BLaER1 (cell line): ENCODE results near the gene ZNF688.

Experiments used
- H3K27ac ChIP-seq: shearing (Covaris generic); formaldehyde crosslinking; 2 replicates; pipeline ENCODE4 v1.8.1; 2022
- H3K27me3 ChIP-seq: shearing (Covaris generic); formaldehyde crosslinking; 2 replicates; pipeline ENCODE4 v1.8.1; 2022
- H3K36me3 ChIP-seq: shearing (Covaris generic); formaldehyde crosslinking; 2 replicates; pipeline ENCODE4 v1.8.1; 2022
- H3K4me1 ChIP-seq: shearing (Covaris generic); formaldehyde crosslinking; 2 replicates; pipeline ENCODE4 v1.8.1; 2022
- H3K4me2 ChIP-seq: shearing (Covaris generic); formaldehyde crosslinking; 2 replicates; pipeline ENCODE4 v1.8.1; 2022
- H3K4me3 ChIP-seq: shearing (Covaris generic); formaldehyde crosslinking; 2 replicates; pipeline ENCODE4 v1.8.1; 2022
- H3K9ac ChIP-seq: shearing (Covaris generic); formaldehyde crosslinking; 2 replicates; pipeline ENCODE4 v1.8.1; 2022
- H3K9me3 ChIP-seq: shearing (Covaris generic); formaldehyde crosslinking; 2 replicates; pipeline ENCODE4 v1.8.1; 2022
- H4K20me1 ChIP-seq: shearing (Covaris generic); formaldehyde crosslinking; 2 replicates; pipeline ENCODE4 v1.8.1; 2022
- Cebpa-rat ChIP-seq: shearing (Covaris generic); IDR thresholded peaks from 2 replicates; pipeline ENCODE4 v1.8.1; 2022

ZNF688 gene

DNA sequence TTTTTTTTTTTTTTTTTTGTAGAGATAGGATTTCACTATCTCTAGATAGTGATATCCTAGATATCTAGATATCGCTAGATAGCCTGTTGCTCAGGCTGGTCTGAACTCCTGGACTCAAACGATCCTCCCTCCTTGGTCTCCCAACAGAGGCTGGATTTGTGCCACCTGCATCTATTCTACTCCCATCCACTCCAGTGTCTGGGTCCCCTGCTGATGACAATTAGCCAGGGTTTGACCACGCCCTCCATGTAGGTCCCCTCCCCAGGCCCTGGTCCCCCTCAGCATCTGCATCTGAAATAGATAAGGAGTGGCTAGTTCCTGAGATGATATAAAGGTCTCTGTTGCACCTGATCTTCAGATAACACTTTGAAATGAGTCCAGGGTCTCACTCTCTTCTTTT lies 2.2 kb downstream of the ZNF688 start:
- 0 out of 2 replicates have a peak, but pooled peaks cover 5% of the 10 kb centered on the region for H3K36me3 ChIP-seq
- H4K20me1 ChIP-seq: peaks cover 7% of the 10 kb centered on the region; the same call in 1 of the 2 replicates
- no peak overlapping the region for H3K9ac ChIP-seq
- no peaks in the 10 kb centered on the region for H3K9me3 ChIP-seq
- no peak for TF ChIP-seq Cebpa-rat
- H3K27me3 ChIP-seq: no peaks in the 10 kb centered on the region
- H3K27ac ChIP-seq: 0 out of 2 replicates have a peak overlapping the region, but pooled peaks have one; percentile 52
- peaks cover 59% of the 10 kb centered on the region for H3K4me1 ChIP-seq
- H3K4me3 ChIP-seq: no peak overlapping the region
- peak overlapping the region; percentile 99 for H3K4me2 ChIP-seq

DNA sequence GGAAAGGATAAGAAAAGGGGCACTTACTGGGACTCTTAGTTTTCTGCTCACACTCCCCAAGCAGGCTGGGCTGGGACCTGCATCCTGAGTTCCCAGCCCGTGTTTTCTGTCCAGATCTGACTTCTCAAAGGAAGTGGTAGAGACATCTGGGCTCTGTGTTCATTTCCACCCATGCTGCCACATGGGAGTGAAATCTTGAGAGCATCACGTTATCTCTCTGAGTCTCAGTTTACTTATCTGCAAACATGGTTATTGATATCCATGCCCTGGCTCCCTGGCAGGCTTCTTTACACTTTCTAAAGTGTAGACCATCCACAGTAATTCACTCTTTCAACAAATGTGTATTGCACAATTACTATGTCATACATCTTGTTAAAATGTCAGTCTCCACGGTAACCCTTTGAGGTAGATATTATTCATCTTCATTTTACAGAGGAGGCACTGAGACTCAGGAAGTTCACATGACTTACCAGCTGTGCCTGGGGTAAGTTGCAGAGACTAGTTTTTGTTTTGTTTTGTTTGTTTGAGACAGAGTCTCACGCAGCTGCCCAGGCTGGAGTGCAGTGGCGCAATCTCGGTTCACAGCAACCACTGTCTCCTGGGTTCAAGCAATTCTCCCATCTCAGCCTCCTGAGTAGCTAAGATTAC lies 3.4 kb downstream of the ZNF688 start:
- no peaks in the 10 kb centered on the region for H3K9me3 ChIP-seq
- peak overlapping the region; percentile 99 for H3K4me2 ChIP-seq
- peak overlapping the region; percentile 21; the same call in 1 of the 2 replicates for H3K9ac ChIP-seq
- H3K27ac ChIP-seq: peak overlapping the region; percentile 52
- no peaks in the 10 kb centered on the region for H3K36me3 ChIP-seq
- peaks cover 47% of the 10 kb centered on the region for H3K4me1 ChIP-seq
- H3K27me3 ChIP-seq: no peaks in the 10 kb centered on the region
- peaks cover 7% of the 10 kb centered on the region; the same call in 1 of the 2 replicates for H4K20me1 ChIP-seq
- no peak overlapping the region for H3K4me3 ChIP-seq
- TF ChIP-seq Cebpa-rat: peak; percentile 90

GRCh38 chr16:30567160-30567990 lies 4.1 kb downstream of the ZNF688 start:
- Histone ChIP-seq H3K4me1 (peaks cover 40% of the 10 kb centered on the region), H3K9me3 (no peaks in the 10 kb centered on the region), H3K9ac (peak overlapping the region; percentile 21; the same call in 1 of the 2 replicates), H3K27me3 (peaks cover under 1% of the 10 kb centered on the region; the same call in 1 of the 2 replicates), H4K20me1 (no peaks in the 10 kb centered on the region; the same call in 1 of the 2 replicates), H3K27ac (peak overlapping the region; percentile 52; the same call in 1 of the 2 replicates), H3K36me3 (no peaks in the 10 kb centered on the region), H3K4me3 (no peak overlapping the region), H3K4me2 (peak overlapping the region; percentile 99)
- TF ChIP-seq Cebpa-rat: no peak

GRCh38 chr16:30566531-30566930 lies 5.0 kb downstream of the ZNF688 start:
- no peak for TF ChIP-seq Cebpa-rat
- no peak overlapping the region for H3K4me2 ChIP-seq
- H3K9ac ChIP-seq: no peak overlapping the region
- H4K20me1 ChIP-seq: no peaks in the 10 kb centered on the region
- no peaks in the 10 kb centered on the region for H3K9me3 ChIP-seq
- H3K36me3 ChIP-seq: no peaks in the 10 kb centered on the region
- peaks cover 9% of the 10 kb centered on the region for H3K27me3 ChIP-seq
- no peak overlapping the region for H3K4me3 ChIP-seq
- no peak overlapping the region for H3K27ac ChIP-seq
- H3K4me1 ChIP-seq: peaks cover 44% of the 10 kb centered on the region

DNA sequence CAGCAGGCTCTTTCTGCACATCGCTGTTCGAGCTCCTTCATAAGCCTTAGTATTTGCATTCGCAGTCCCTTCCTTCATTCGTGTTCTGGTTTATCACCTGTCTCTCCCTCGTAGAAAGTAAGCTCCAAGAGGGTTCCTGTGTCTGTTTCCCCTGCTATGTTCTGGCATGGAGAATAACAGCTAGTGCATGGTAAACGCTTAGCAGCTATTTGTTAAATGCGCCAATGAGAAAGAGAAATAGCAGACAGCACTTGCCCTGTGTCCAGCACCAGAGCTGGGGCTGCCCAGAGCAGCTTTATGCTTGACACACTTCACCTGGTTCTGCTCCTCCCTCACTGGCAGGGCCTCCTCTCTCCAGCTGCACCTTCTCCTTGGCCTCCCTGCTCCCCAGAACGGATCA lies 5.5 kb downstream of the ZNF688 start:
- peaks cover 15% of the 10 kb centered on the region for H3K27me3 ChIP-seq
- no peaks in the 10 kb centered on the region for H3K9me3 ChIP-seq
- no peaks in the 10 kb centered on the region for H3K36me3 ChIP-seq
- no peak overlapping the region for H3K4me3 ChIP-seq
- no peak overlapping the region for H3K4me2 ChIP-seq
- no peak for TF ChIP-seq Cebpa-rat
- H3K4me1 ChIP-seq: peaks cover 48% of the 10 kb centered on the region
- no peak overlapping the region for H3K27ac ChIP-seq
- H3K9ac ChIP-seq: no peak overlapping the region
- H4K20me1 ChIP-seq: no peaks in the 10 kb centered on the region

DNA sequence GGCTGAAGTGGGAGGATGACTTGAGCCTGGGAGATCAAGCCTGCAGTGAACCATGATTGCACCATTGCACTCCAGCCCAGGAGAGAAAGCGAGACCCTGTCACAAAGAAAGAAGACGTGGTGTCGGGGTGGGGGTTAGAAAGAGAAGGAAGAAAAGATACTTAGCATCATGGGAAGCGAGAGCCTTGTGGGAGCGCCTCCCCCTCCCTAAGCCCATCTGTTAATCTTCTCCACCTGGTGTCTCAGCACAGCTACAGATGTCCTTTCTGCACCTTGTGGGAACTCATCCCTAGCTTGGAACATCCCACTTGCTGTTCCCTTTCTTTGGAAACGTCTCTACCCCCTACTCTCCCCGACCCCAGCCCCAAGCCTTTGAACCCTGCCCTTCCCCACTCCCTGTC lies 6.0 kb downstream of the ZNF688 start:
- no peak overlapping the region for H3K9ac ChIP-seq
- TF ChIP-seq Cebpa-rat: no peak
- H4K20me1 ChIP-seq: no peaks in the 10 kb centered on the region
- no peak overlapping the region for H3K27ac ChIP-seq
- no peak overlapping the region for H3K4me3 ChIP-seq
- peaks cover 19% of the 10 kb centered on the region for H3K27me3 ChIP-seq
- peaks cover 47% of the 10 kb centered on the region for H3K4me1 ChIP-seq
- H3K9me3 ChIP-seq: no peaks in the 10 kb centered on the region
- no peaks in the 10 kb centered on the region for H3K36me3 ChIP-seq
- no peak overlapping the region for H3K4me2 ChIP-seq

DNA sequence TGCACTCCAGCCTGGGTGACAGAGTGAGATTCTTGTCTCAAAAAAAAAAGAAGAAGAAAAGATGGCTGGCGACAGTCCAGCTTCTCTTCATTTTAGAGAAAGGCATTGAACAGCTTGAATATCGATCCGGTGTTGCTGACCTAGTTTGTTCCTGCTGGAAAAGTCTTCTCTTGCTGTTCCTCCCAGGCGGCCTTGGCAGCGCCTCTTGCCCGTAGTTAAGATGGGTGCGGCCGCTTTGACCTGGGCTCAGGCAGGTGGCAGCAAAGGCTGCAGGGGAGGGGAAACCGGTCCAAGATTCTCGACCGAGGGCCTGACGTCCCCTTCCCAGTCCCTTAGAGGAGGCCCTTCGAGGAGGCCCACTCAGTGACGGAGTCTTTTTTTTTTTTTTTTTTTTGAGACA lies 9.5 kb downstream of the ZNF688 start:
- TF ChIP-seq Cebpa-rat: no peak
- Histone ChIP-seq H3K36me3 (no peaks in the 10 kb centered on the region), H3K4me3 (peak overlapping the region; percentile 66), H4K20me1 (no peaks in the 10 kb centered on the region), H3K4me2 (peak overlapping the region; percentile 80), H3K4me1 (peaks cover 29% of the 10 kb centered on the region), H3K27me3 (peaks cover 33% of the 10 kb centered on the region), H3K9me3 (no peaks in the 10 kb centered on the region), H3K27ac (no peak overlapping the region), H3K9ac (peak overlapping the region; percentile 71; the same call in 1 of the 2 replicates)

GRCh38 chr16:30561089-30561816 lies 10.3 kb downstream of the ZNF688 start:
- Histone ChIP-seq H3K36me3 (peaks cover 3% of the 10 kb centered on the region), H3K9me3 (no peaks in the 10 kb centered on the region), H4K20me1 (no peaks in the 10 kb centered on the region), H3K4me1 (peaks cover 37% of the 10 kb centered on the region), H3K27me3 (peaks cover 33% of the 10 kb centered on the region), H3K4me3 (peak overlapping the region; percentile 66), H3K9ac (peak overlapping the region; percentile 71), H3K4me2 (peak overlapping the region; percentile 80), H3K27ac (peak overlapping the region; percentile 67)
- TF ChIP-seq Cebpa-rat: no peak

GRCh38 chr16:30559690-30560089 lies 11.8 kb downstream of the ZNF688 start:
- no peak for TF ChIP-seq Cebpa-rat
- H3K9ac ChIP-seq: no peak overlapping the region

More at GRCh38 chr16:30559690-30560089, 11.8 kb downstream of the ZNF688 start:
- Histone ChIP-seq H3K4me3 (no peak overlapping the region), H4K20me1 (peaks cover 8% of the 10 kb centered on the region; the same call in 1 of the 2 replicates), H3K4me1 (peaks cover 43% of the 10 kb centered on the region), H3K4me2 (no peak overlapping the region), H3K36me3 (peaks cover 19% of the 10 kb centered on the region), H3K27ac (no peak overlapping the region), H3K27me3 (peaks cover 33% of the 10 kb centered on the region), H3K9me3 (no peaks in the 10 kb centered on the region)
